ENCODE results near the gene GAS2L1.

GAS2L1 gene

GRCh38 chr22:29314537-29315285 lies 8.3 kb downstream of the GAS2L1 start (continued):
- TF ChIP-seq ZNF112 (tag by site-specific recombination; IDR thresholded peaks at IDR 0.05) (no peak), PRDM1 (tag by site-specific recombination; IDR thresholded peaks at IDR 0.05) (no peak), ZNF664 (tag by site-specific recombination; IDR thresholded peaks at IDR 0.05) (no peak), OVOL3 (tag by site-specific recombination; IDR thresholded peaks at IDR 0.05) (no peak), ZSCAN30 (tag by site-specific recombination; IDR thresholded peaks at IDR 0.05) (no peak), ZNF747 (tag by site-specific recombination; IDR thresholded peaks at IDR 0.05) (no peak), ZNF660 (tag by site-specific recombination; IDR thresholded peaks at IDR 0.05) (no peak), ZBTB17 (tag by site-specific recombination; IDR thresholded peaks at IDR 0.05) (peak; percentile 42; the same call in 1 of the 2 replicates), SP7 (tag by site-specific recombination; IDR thresholded peaks at IDR 0.05) (peak; percentile 50; the same call in 1 of the 2 replicates), CTCF (tag by site-specific recombination; IDR thresholded peaks at IDR 0.05) (no peak), ZSCAN18 (tag by site-specific recombination; IDR thresholded peaks at IDR 0.05) (no peak), ZNF610 (tag by site-specific recombination; IDR thresholded peaks at IDR 0.05; ENCODE audit: borderline replicate concordance) (no peak), ZNF398 (tag by site-specific recombination; IDR thresholded peaks at IDR 0.05) (peak; percentile 58; the same call in 1 of the 2 replicates), ZBTB44 (tag by site-specific recombination; IDR thresholded peaks at IDR 0.05) (no peak), ZBTB8A (tag by site-specific recombination; IDR thresholded peaks at IDR 0.05) (peak; percentile 86), ZBTB48 (tag by site-specific recombination; IDR thresholded peaks at IDR 0.05) (no peak; the same call in 1 of the 2 replicates)
- TF ChIP-seq, protein P1, sequence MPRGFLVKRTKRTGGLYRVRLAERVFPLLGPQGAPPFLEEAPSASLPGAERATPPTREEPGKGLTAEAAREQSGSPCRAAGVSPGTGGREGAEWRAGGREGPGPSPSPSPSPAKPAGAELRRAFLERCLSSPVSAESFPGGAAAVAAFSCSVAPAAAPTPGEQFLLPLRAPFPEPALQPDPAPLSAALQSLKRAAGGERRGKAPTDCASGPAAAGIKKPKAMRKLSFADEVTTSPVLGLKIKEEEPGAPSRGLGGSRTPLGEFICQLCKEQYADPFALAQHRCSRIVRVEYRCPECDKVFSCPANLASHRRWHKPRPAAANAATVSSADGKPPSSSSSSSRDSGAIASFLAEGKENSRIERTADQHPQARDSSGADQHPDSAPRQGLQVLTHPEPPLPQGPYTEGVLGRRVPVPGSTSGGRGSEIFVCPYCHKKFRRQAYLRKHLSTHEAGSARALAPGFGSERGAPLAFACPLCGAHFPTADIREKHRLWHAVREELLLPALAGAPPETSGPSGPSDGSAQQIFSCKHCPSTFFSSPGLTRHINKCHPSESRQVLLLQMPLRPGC (tag by site-specific recombination; IDR thresholded peaks at IDR 0.05), result no peak
- TF ChIP-seq, protein P2, sequence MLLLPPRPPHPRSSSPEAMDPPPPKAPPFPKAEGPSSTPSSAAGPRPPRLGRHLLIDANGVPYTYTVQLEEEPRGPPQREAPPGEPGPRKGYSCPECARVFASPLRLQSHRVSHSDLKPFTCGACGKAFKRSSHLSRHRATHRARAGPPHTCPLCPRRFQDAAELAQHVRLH (tag by site-specific recombination; IDR thresholded peaks at IDR 0.05), result no peak

Data from HEK293 (cell line).